NB4 (cell line): ENCODE results near the gene EXTL2.

Experiments used
- POLR2A ChIP-seq: IDR thresholded peaks from 2 replicates; pipeline ENCODE4 v1.6.1; 2011; ENCODE audit warnings: mild to moderate bottlenecking; ENCODE audit not compliant: insufficient read length; ENCODE audit errors: extremely low read depth
- TF ChIP-seq, protein P1 (sequence below): IDR thresholded peaks from one replicate; pipeline ENCODE4 v1.5.1; 2012; ENCODE audit warnings: low read depth, low read length
- TF ChIP-seq, protein P2 (sequence below): IDR thresholded peaks from 2 replicates; pipeline ENCODE4 v1.6.1; 2011; ENCODE audit warnings: low read depth, low read length

DNA sequence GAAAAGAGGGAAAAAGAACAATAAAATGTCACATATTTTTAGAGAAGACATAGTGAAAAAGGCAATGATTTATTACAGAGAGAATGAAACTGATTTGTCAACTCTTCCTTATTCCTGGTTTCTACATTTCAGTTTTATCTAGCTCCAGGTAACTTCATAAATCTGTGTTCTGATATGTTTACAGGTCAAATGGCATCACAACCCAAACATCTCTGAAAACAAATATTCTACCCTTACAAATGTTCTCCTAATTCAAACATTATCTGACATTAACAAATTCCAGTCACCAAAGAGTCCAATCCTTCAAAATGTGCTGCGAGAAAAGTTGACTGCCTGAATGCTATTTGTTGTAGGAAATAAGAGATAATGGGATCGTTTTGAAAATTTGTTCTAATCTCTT is 20.2 kb downstream of the EXTL2 start:
- TF ChIP-seq, protein P1, sequence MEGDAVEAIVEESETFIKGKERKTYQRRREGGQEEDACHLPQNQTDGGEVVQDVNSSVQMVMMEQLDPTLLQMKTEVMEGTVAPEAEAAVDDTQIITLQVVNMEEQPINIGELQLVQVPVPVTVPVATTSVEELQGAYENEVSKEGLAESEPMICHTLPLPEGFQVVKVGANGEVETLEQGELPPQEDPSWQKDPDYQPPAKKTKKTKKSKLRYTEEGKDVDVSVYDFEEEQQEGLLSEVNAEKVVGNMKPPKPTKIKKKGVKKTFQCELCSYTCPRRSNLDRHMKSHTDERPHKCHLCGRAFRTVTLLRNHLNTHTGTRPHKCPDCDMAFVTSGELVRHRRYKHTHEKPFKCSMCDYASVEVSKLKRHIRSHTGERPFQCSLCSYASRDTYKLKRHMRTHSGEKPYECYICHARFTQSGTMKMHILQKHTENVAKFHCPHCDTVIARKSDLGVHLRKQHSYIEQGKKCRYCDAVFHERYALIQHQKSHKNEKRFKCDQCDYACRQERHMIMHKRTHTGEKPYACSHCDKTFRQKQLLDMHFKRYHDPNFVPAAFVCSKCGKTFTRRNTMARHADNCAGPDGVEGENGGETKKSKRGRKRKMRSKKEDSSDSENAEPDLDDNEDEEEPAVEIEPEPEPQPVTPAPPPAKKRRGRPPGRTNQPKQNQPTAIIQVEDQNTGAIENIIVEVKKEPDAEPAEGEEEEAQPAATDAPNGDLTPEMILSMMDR = no peak
- TF ChIP-seq, protein P2, sequence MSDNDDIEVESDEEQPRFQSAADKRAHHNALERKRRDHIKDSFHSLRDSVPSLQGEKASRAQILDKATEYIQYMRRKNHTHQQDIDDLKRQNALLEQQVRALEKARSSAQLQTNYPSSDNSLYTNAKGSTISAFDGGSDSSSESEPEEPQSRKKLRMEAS = no peak
- TF ChIP-seq POLR2A = no peak
